ENCODE measurements around the gene ACP6.

GRCh38 chr1:147600119-147601111 is 69.9 kb downstream of the ACP6 start:
- TF ChIP-seq ZNF521 (tag by site-specific recombination; IDR thresholded peaks at IDR 0.05) = no peak
- no peak for TF ChIP-seq ZNF629 (tag by site-specific recombination; IDR thresholded peaks at IDR 0.05)

All from HEK293 (cell line).